HS-5 (cell line): ENCODE results near the gene PCDH12.
"Not testable (repeated sequence)": the region's sequence is repeated elsewhere in the genome, so short reads cannot be mapped to it uniquely, and the experiment has no call there.

Experiments used
- DNase-seq: peaks from one replicate; pipeline ENCODE4 v3.0.0-alpha.2; 2012; ENCODE audit warnings: low read depth

Gene PCDH12

GRCh38 chr5:141940695-141941271 is 17.2 kb downstream of the PCDH12 start:
- no peak for DNase-seq

DNA sequence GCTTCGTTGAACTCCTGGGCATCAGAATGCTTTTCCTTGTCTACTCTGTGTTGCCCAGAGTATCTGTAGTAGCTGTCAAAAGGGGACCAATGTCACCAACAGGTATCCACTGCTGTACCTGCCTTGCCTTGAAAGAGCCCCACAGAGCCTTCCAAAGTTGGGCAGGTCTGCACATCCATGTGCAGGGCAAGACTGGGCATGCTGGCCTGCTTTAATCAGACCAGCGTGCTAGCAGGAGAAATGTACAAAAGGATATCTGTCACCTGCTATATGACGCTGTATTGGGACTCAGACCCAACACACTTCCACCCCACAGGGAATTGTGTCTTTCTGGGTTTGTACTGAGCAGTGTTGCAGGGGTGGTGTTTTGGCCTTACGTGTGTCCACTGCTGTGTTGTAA is 22.5 kb downstream of the PCDH12 start:
- DNase-seq = no peak

DNA sequence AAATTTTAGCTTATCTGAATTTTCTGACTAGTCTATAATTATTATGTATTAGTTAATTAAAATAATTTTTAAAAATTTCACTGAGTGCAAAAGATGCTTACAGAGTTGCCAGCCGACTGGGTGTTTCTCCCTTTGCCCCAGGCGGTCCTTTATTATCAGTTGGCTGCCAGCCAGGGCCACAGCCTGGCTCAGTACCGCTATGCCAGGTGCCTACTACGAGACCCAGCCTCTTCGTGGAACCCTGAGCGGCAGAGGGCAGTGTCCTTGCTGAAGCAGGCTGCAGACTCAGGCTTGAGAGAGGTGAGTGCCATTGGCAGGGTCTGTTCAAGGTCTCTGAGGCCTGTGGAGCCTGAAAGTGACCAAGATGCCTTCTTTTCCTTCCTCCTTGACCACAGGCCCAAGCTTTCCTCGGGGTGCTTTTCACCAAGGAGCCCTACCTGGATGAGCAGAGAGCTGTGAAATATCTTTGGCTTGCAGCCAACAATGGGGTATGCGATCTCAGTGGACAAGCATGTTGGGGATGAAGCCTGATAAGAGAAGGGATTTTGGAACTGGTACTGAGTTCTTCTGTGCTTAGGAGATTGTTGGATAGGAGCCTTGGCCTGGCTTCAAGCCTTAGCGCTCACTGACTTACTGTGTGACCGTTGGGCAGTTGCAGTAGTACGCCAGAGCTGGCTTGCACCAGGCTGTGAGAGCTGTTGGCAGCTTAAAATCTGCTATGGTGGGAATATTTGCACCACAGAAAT is 23.7 kb downstream of the PCDH12 start:
- DNase-seq = no peak

DNA sequence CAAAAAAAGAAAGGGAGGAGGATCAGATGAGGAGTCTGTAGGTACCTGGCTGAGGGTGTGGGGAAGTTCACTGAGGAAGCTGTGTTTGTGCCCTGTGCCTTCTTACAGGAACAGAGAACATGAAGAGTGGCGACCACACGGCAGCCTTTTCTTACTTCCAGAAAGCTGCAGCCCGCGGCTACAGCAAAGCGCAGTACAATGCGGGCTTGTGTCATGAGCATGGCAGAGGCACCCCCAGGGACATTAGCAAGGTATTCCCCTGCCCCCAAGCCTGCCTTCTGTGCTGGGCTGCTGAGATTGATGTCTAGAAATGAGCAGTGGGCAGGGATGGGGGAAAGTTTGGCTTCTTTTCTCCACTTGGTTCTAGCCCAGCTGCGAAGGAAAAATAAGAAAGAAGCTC is 24.9 kb downstream of the PCDH12 start:
- DNase-seq = no peak

GRCh38 chr5:141931694-141932093 is 26.3 kb downstream of the PCDH12 start:
- DNase-seq = no peak

- DNase-seq = no peak
These were observed 28.5 kb downstream of the PCDH12 start for GRCh38 chr5:141929398-141930058.

DNA sequence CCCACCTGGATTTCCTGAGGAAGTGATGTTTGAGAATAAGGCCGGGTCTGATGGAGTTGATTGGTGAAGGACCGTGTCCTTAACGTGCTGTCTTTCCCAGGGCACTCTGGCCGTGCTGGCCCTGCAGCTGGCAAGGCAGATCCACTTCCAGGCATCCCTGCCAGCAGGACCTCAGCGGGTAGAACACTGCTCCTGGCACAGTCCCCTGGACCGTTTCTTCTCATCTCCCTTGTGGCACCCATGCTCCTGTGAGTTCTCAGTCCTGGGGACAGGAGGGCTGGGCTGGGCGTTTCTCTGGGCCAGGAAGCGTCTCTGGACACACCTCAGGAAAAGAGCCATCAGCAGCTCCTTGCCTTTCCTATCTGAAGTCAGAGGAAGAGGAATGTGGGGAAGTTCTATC is 30.0 kb downstream of the PCDH12 start:
- no peak for DNase-seq

DNA sequence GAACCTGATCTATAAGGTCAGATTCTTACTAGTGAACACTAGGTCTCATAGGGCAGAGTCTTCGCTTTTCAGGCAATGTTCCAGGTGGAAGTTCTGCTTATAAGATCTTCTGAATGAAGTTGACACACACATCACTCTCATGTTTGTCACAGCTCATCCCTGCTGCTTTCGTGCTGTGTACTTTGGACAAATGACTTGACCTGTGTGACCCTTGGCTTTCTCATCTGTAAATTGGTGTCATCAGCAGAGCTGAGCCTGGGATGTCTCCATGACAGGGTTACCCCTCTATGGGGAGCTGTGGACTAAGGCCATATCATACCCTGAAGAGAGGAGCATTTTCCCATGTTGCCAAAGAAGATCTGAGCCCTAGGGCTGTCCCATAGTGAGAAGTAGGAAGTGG is 31.6 kb downstream of the PCDH12 start:
- no peak for DNase-seq

DNA sequence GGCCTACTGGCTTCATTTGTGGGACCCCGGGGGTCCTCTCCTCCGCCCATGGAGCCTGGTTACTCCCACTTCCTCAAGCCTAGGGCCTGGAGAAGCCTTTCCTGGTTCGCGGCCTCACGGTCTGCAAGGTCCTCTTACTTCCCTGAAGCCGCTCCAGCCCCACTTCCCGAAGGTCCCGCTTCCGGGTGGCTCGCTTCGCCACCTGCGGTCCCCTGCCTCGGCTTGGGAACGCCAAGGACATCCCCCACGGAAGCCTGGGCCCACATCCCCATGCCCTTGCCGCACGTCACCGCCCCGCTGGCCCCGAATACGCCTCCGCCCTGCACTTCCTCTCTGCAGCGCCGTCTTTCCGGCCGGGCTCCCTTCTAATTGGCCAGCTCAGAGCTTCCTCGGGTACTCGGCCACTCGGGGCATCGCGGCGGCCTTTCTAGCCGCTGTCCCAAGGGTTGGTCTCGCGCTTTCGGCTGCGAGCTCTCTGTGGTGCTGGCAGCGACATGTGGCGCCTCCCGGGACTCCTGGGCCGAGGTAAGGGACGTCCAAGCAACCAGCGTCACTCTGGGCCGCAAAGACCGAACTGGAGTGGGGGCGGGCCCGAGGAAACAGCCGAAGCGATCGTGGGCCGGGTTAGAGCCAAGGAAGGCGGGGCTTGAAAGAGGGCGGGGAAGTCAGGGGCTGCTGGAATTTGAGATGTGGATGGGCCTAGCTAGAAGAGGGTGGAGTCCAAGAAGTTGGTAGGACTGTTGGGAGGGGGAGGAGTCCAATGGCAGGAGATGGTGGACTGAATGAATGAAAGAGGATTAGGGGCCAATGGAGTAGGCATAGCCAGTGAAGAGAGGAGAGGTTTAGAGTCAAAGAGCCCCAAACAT is 34.3 kb downstream of the PCDH12 start, which contains the start of gene DELE1:
DELE1 (plus strand) TSS at position 424 of the 866 bp plus-strand sequence; CDS start at position 495, 71 bp downstream.
- DNase-seq = peak; percentile 83

GRCh38 chr5:141922827-141923447 is 35.1 kb downstream of the PCDH12 start:
- DNase-seq = not testable (repeated sequence)

GRCh38 chr5:141920771-141921170 is 37.2 kb downstream of the PCDH12 start:
- no peak for DNase-seq

GRCh38 chr5:141919218-141920119 is 38.5 kb downstream of the PCDH12 start:
- DNase-seq = no peak

- DNase-seq = no peak
These were observed 40.2 kb downstream of the PCDH12 start for GRCh38 chr5:141917760-141918159.

DNA sequence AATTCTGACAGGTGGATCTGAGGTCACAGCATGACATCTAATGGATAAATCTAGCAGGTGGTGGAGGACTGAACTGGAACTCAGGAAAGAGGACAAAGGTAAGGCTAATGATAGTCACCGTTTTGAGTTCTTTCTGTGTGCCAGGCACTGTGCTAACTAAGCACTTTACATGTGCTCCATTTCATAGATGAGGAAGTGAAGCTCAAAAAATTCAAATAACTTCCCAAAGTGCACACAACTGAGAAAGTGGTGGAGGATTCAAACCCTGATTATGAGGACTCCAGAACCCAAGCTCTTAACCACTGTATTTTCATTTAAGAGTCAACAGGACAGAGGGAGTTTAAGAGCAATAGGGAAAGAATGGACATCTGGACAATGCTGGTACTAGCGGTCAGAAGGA is 41.5 kb downstream of the PCDH12 start:
- DNase-seq = no peak

DNA sequence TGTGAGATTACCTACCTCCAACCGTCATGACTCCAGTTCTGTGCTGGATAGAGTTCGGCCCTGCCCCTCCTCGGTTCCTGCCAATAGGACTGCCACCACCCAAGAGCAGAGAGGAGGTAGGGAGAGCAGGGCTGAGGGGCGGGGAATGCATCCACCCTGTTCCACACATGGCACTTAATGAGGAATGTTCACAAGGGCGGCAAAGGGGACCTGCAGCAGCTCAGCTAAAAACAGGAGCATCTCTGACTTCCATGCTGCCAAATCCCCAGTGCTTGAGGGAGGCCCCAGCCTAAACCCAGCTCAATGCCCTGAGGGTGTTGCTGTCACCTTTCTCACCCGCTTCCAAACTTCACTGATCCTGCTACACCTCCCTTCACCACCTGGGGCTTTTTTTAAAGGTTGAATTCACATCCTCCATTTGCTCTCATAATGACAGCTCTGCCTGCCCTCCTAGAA is 42.1 kb downstream of the PCDH12 start:
- DNase-seq = no peak

DNA sequence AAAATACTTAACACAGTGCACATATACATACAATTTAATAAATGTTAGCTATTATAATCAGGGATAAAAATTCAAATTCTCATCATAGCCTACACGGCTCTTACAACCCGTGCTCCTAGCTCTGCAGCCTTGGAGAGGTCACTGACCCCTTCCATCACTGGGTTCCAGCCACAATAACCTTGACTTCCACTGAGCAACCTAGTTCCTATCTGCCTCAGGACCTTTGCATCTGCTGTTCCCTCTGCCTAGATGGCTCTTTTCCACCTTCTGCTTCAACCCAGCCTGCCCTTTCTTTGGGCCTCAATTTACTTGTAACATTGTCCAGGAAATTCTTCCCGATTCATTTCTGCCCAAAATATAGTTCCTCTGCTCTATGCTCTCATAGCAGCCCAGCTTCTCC is 43.2 kb downstream of the PCDH12 start:
- no peak for DNase-seq

- no peak for DNase-seq
These were observed 43.7 kb downstream of the PCDH12 start for GRCh38 chr5:141914199-141914743.

- DNase-seq = no peak
These were observed 44.3 kb downstream of the PCDH12 start for GRCh38 chr5:141913560-141914198.

DNA sequence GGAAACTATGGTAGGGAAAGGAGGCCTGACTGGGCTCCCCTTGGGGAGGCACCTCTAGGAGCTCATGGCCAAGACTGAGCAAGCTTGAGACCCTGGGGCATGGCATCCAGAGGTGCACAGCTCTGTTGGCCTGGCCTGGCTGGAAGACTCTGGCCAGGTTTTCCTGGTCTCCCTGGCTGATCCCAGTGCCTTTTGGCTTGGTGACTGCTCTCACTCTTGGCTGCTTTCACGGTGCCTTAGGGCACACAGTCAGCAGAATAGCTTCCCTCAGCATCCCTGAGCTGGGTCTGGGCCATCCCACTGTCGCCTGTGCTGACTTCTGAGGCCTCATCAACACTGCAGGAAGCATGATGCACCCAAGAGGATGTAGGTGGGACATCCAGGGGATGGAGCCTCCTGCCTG is 47.7 kb downstream of the PCDH12 start:
- DNase-seq = no peak

GRCh38 chr5:141909212-141909611 is 48.8 kb downstream of the PCDH12 start:
- DNase-seq = no peak
